ENCODE results near the gene PLCH1. TPM values are rescaled to one million over a fixed set of nuclear protein-coding genes. Genes with fewer than 3 reads are reported as not detected.

PLCH1 gene
- total and polyA plus RNA-seq, 2 of the 8 experiments (the other 6 are each of a cell fraction or from before 2014, with no cell fraction given) = 5.8 to 17.2 TPM

DNA sequence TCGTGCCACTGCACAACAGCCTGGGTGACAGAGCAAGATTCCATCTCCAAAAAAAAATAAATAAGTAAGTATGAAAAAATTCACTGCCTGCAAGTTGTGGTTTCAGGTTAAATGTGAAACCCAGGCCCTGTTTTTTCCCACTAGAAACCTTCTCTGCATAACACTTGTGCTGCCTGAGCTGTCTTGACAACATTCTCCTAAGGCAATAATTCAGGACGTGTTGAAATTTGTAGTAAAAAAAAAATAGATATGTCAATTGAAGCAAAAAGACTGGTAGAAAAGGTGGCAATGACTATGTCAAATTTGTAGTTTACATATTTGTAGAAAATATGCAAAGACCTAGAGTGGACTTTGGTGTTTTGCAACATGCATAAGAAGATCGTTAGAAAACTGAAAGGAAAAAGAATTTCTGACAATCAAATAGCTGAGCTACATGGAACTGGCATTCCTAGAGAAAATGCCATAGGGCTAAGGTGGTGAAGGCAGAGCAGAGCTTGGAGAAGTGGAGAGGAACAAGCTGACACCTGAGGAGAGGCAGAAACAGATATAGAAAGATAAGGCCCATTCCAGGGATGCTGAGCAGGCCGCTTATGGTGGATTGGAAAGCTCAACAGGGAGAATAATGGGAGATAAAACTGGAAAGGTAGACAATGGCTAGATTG lies 150.2 kb downstream of the PLCH1 start:
- Histone ChIP-seq H3K79me2 (ENCODE audit: control insufficient read depth in 1 of 2, insufficient read depth in 2 of 2, low read length in 2 of 2) (no peaks in the 10 kb centered on the region), H4K5ac (ENCODE audit: insufficient read length, low read depth, low read length) (no peak overlapping the region), H2AK5ac (ENCODE audit: low read depth, low read length) (no peak overlapping the region), H3K14ac (ENCODE audit: insufficient read length) (no peak overlapping the region), H4K8ac (ENCODE audit: extremely low read depth, insufficient read depth, low read length) (no peak overlapping the region), H2BK20ac (ENCODE audit: low read length) (no peak overlapping the region), H3K23me2 (ENCODE audit: low read depth, low read length) (no peaks in the 10 kb centered on the region), H4K20me1 (replicated peaks in 1 of 2; ENCODE audit: control insufficient read depth in 1 of 2, insufficient read depth in 2 of 2, low read length in 2 of 2) (no peaks in the 10 kb centered on the region), H3K27me3 (replicated peaks in 1 of 4; ENCODE audit: control insufficient read depth in 3 of 4, extremely low read depth in 1 of 4, insufficient read depth in 3 of 4, low read length in 3 of 4) (no peaks in the 10 kb centered on the region), H3K4me3 (ENCODE audit: extremely low read depth in 1 of 4, insufficient read depth in 2 of 4, low read depth in 3 of 4, low read length in 4 of 4) (no peak overlapping the region), H3K56ac (replicated peaks; ENCODE audit: insufficient read length, low read depth, low read length) (no peak overlapping the region), H3K4me1 (replicated peaks in 1 of 4; ENCODE audit: control insufficient read depth in 3 of 4, insufficient read depth in 4 of 4, low read length in 3 of 4) (no peaks in the 10 kb centered on the region), H3K9ac (replicated peaks in 1 of 4; ENCODE audit: extremely low read depth in 1 of 4, low read depth in 3 of 4, low read length in 3 of 4) (no peak overlapping the region), H3K4ac (replicated peaks; ENCODE audit: insufficient read length, low read depth, low read length) (no peak overlapping the region), H3K27ac (ENCODE audit: low read depth, low read length) (no peak overlapping the region), H3K18ac (ENCODE audit: extremely low read depth, low read length) (no peak overlapping the region), H3K23ac (ENCODE audit: insufficient read length) (no peak overlapping the region), H3K9me3 (ENCODE audit: insufficient read depth in 2 of 2, low read depth in 1 of 2, low read length in 1 of 2) (no peaks in the 10 kb centered on the region), H2BK15ac (ENCODE audit: low read length) (no peak overlapping the region), H2BK120ac (replicated peaks; ENCODE audit: low read depth, low read length) (no peak overlapping the region), H3K4me2 (ENCODE audit: insufficient read depth in 1 of 2, low read depth in 2 of 2, low read length in 2 of 2) (no peak overlapping the region), H3K36me3 (ENCODE audit: control insufficient read depth in 2 of 4, insufficient read depth in 4 of 4, low read length in 3 of 4) (peaks cover 0 to 11% (median 1%) of the 10 kb centered on the region in 4 experiments; a peak in 4 of 8 replicates), H2BK5ac (ENCODE audit: low read depth, low read length) (no peak overlapping the region), H2AFZ (ENCODE audit: low read length) (no peak overlapping the region), H4K91ac (replicated peaks; ENCODE audit: insufficient read length, low read length) (no peak overlapping the region), H3K79me1 (ENCODE audit: low read depth, low read length) (no peaks in the 10 kb centered on the region), H2BK12ac (ENCODE audit: low read depth, low read length) (no peak overlapping the region)
- CTCF ChIA-PET (ENCODE audit: partially characterized antibody) = interaction anchor here (0.6 to 1.2 kb wide), 5 partner anchors 13 to 988 kb away, joined by 3 to 4 read pairs (median 4); no protein-coding TSS in a partner anchor
- no peak for FAIRE-seq
- WGBS, 2 experiments (ENCODE audit: extremely low coverage in 1 of 2, insufficient coverage in 1 of 2, insufficient read length in 1 of 2, insufficient replicate concordance in 2 of 2, low coverage in 1 of 2, low lambda C conversion rate in 2 of 2, missing lambda C conversion rate in 1 of 2) = 81% methylated on average over 4 of the region's 4 CpGs; no CpG with 5 or more reads in 1 of the 2 experiments
- POLR2A ChIA-PET (ENCODE audit: partially characterized antibody) = interaction anchor here (0.5 to 0.7 kb wide), 2 partner anchors 209 to 348 kb away, joined by 3 to 4 read pairs; no protein-coding TSS in a partner anchor
- TF ChIP-seq TCF12 (IDR thresholded peaks at IDR 0.05; ENCODE audit: low read depth, low read length) (no peak), ATF3 (IDR thresholded peaks at IDR 0.05; ENCODE audit: insufficient read depth, low read depth, low read length) (no peak), SRF (IDR thresholded peaks at IDR 0.05; ENCODE audit: low read depth, low read length) (no peak)
- no peak for DNase-seq (ENCODE audit: low read depth in 1 of 2, low spot score in 2 of 2)

Measured in H1 (cell line).